ENCODE measurements around the gene CCNK. TPM values are rescaled to one million over a fixed set of nuclear protein-coding genes. Genes with fewer than 3 reads are reported as not detected.

Gene CCNK
- total RNA-seq, 1 experiment from 2014 or later, result 19.0 TPM

GRCh38 chr14:99522934-99523703 is 41.9 kb downstream of the CCNK start:
- POLR2A ChIA-PET (ENCODE audit: unreplicated experiment), result no interaction called here
- intact Hi-C loops (cut with micrococcal nuclease; ENCODE audit: unreplicated experiment), result loop anchor here (5.0 kb wide), 1 partner anchor 39 kb away; no protein-coding TSS in a partner anchor

GRCh38 chr14:99523704-99524055 is 42.5 kb downstream of the CCNK start:
- H2AFZ ChIP-seq, result no peak overlapping the region
- H3K36me3 ChIP-seq (ENCODE audit: low read depth), result no peaks in the 10 kb centered on the region
- H3K4me3 ChIP-seq, result no peak overlapping the region
- ChIA-PET POLR2A (ENCODE audit: unreplicated experiment) (no interaction called here), CTCF (no interaction called here)
- no peaks in the 10 kb centered on the region for H3K9me2 ChIP-seq (ENCODE audit: insufficient read depth)
- intact Hi-C loops (cut with micrococcal nuclease; ENCODE audit: unreplicated experiment), result loop anchor here (5.0 kb wide), 1 partner anchor 39 kb away; no protein-coding TSS in a partner anchor
- BruUV-seq (replicated peaks), result no TSS peak
- H3K4me2 ChIP-seq, result no peak overlapping the region
- H3K27me3 ChIP-seq (ENCODE audit: insufficient read depth, low read depth), result no peaks in the 10 kb centered on the region
- no peak for DNase-seq
- H3K79me2 ChIP-seq (ENCODE audit: low read depth), result no peaks in the 10 kb centered on the region
- H3K4me1 ChIP-seq (replicated peaks; ENCODE audit: insufficient read depth), result no peaks in the 10 kb centered on the region
- H3K27ac ChIP-seq, result no peak overlapping the region
- H3K9me3 ChIP-seq (ENCODE audit: insufficient read depth, low read depth), result no peaks in the 10 kb centered on the region
- H4K20me1 ChIP-seq (ENCODE audit: insufficient read depth), result no peaks in the 10 kb centered on the region
- H3F3A ChIP-seq (ENCODE audit: insufficient read depth, low read depth), result no peaks in the 10 kb centered on the region
- TF ChIP-seq EZH2 (IDR thresholded peaks at IDR 0.05; ENCODE audit: low read depth), result no peak

More at GRCh38 chr14:99522934-99523703, 41.9 kb downstream of the CCNK start:
- Histone ChIP-seq H3K27me3 (ENCODE audit: insufficient read depth, low read depth) (no peaks in the 10 kb centered on the region), H3K79me2 (ENCODE audit: low read depth) (no peaks in the 10 kb centered on the region), H3K36me3 (ENCODE audit: low read depth) (no peaks in the 10 kb centered on the region), H3F3A (ENCODE audit: insufficient read depth, low read depth) (no peaks in the 10 kb centered on the region), H3K27ac (no peak overlapping the region), H3K4me1 (replicated peaks; ENCODE audit: insufficient read depth) (no peaks in the 10 kb centered on the region), H3K4me2 (no peak overlapping the region), H3K9me2 (ENCODE audit: insufficient read depth) (no peaks in the 10 kb centered on the region), H3K9me3 (ENCODE audit: insufficient read depth, low read depth) (no peaks in the 10 kb centered on the region), H2AFZ (no peak overlapping the region), H4K20me1 (ENCODE audit: insufficient read depth) (no peaks in the 10 kb centered on the region), H3K4me3 (no peak overlapping the region)
- CTCF ChIA-PET, result no interaction called here
- no TSS peak for BruUV-seq (replicated peaks)
- TF ChIP-seq EZH2 (IDR thresholded peaks at IDR 0.05; ENCODE audit: low read depth) (no peak), CTCF (conservative IDR thresholded peaks at IDR 0.05) (no peak)
- DNase-seq, result no peak

GRCh38 chr14:99524091-99524661 is 43.0 kb downstream of the CCNK start:
- H3K9me2 ChIP-seq (ENCODE audit: insufficient read depth), result no peaks in the 10 kb centered on the region
- H3K27ac ChIP-seq, result no peak overlapping the region
- no peaks in the 10 kb centered on the region for H3K9me3 ChIP-seq (ENCODE audit: insufficient read depth, low read depth)
- CTCF ChIA-PET, result interaction anchor here (0.5 to 0.7 kb wide), 2 partner anchors 80 to 82 kb away, joined by 3 read pairs; no protein-coding TSS in a partner anchor
- no peaks in the 10 kb centered on the region for H3K4me1 ChIP-seq (replicated peaks; ENCODE audit: insufficient read depth)
- no TSS peak for BruUV-seq (replicated peaks)
- no peaks in the 10 kb centered on the region for H4K20me1 ChIP-seq (ENCODE audit: insufficient read depth)
- intact Hi-C loops (cut with micrococcal nuclease; ENCODE audit: unreplicated experiment), result loop anchor here (5.0 kb wide), 1 partner anchor 38 kb away; no protein-coding TSS in a partner anchor
- TF ChIP-seq EZH2 (IDR thresholded peaks at IDR 0.05; ENCODE audit: low read depth) (no peak), CTCF (conservative IDR thresholded peaks at IDR 0.05) (no peak)
- H3K4me2 ChIP-seq, result no peak overlapping the region
- no peak overlapping the region for H2AFZ ChIP-seq
- H3K79me2 ChIP-seq (ENCODE audit: low read depth), result no peaks in the 10 kb centered on the region
- no peak for DNase-seq
- no peaks in the 10 kb centered on the region for H3K36me3 ChIP-seq (ENCODE audit: low read depth)
- no peaks in the 10 kb centered on the region for H3K27me3 ChIP-seq (ENCODE audit: insufficient read depth, low read depth)
- POLR2A ChIA-PET (ENCODE audit: unreplicated experiment), result no interaction called here
- H3F3A ChIP-seq (ENCODE audit: insufficient read depth, low read depth), result no peaks in the 10 kb centered on the region
- no peak overlapping the region for H3K4me3 ChIP-seq
